ENCODE results near the gene TBATA.

The TBATA gene

DNA sequence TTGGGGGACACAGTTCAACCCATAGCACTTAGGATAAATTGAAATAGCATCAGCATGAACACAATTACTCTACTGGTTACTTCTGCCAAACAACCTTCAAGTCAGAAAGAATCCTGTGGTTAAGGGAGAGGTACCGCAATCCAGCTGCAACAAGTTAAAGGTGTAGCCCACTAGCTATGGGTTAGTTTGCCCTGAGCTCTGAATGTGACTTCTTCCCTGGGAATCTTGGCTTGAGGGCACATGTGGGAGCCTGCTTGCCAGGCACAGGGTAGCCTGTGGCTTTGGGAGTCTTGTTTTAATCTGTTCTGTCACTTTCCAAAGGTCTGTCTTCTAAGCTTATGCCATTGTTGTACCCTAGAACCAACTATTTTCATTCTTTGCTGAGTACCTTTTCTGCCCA, 21.7 kb upstream of the TBATA start:
- no peak for DNase-seq

DNA sequence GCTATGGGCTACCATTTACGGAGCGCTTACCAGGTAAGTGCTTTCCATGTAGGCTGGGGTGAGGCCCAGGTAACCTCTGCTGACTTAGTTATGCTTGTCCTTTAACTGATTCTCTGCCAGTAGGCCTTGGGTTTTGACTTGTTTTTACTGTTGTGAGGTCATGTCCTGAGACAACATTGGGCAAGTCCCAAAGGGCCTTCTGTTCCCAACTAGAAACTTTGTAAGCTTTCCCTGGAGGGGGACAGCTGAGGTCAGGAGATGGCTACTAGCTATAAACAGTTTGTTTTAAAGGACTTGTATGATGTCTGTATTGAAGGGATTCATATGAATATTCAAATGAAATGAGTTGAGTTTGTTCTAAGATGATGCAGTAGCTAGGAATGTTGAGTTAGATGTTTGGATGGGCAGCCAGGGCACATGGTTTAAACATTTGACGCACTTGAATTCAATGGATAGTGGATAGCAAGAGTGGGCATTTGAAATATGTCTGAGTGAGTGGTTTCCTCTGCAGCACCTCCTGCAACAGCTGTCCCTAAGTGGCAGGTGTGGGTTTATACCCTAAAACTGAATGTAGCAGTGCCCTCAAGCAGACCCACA, 20.5 kb upstream of the TBATA start:
- no peak for DNase-seq

DNA sequence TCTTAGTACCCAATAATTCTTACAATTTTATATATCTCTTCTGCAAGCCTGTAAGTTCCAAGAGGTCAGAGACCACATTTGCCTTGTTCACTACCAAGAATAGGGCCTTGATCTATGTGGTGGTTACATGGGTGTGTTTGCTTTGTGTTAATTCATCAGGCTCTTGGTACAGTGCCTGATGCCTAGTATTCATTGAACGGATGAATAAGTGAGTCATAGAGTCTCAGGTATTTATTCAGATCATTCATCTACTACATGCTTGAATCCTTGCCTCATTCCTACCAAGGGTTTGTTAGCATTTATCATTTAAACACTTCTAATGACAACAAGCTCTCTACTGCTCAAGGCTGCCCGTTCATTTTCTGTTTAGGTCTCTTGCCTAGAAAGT, 19.2 kb upstream of the TBATA start:
- DNase-seq = peak; percentile 28

DNA sequence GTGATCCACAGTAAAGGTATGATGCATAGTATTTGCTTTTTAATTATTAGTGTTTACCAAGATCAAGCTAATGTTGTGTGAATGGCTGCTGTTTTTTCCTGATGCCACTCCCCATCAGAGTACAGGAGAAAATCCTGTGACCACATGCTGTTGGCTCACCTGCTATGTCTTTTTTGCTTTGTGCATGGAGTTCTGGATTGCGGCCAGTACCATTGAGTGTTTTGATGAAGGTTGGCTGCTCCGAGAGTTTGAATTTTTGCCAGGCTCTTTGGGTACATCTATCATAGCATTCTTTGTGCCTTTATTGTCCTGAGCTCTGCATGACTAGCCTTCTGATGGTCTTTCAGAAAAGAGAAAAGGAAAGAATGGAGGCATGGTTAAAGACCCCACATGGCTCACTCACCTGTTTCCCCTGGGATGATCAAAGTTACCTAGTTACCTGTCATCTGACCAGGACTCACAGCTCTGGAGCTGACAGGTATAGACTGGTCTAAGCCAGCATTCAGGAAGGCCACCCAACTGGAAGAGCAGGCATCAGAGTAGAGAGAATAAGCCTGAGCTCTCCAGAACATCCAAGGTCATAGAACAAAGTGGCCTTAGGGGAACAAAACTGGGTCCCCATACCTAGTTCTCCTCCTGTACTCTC, 18.7 kb upstream of the TBATA start:
- DNase-seq = peak; percentile 90

DNA sequence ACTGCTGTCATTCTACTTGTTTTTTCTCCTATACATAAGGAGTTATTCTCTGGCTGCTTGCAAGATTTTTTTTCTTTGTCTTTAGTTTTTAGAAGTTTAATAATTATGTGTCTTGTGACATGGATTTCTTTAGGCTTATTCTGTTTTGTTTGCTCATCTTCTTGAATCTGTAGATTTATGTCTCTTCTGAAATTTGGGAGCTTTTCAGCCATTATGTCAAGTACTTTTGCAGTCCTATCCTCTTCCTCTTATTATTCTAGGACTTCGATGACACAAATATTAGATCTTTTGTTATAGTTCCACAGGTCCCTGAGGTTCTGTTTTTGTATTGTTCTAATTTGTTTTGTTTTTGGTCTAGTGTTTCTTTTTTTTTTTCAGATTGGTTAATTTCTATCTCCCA, 16.7 kb upstream of the TBATA start:
- no peak for DNase-seq

DNA sequence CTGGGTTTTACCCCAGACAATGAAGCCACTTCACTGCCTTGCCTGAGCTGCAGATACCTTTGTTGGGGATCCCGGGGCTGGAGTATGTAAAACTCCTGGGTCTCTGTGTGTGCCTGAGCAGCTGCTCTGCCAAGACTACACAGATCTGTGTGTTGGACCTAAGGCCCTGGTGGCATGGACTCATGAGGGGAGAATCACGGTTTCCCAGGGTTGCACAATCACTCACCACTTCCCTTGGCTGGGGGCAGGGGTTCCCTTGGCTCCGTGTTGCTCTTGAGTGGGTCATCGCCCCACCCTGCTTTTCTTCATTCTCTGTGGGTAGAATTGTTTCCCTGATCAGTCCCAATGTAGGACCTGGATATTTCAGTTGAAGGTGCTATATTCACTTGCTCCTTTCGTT, 13.9 kb upstream of the TBATA start:
- no peak for DNase-seq

DNA sequence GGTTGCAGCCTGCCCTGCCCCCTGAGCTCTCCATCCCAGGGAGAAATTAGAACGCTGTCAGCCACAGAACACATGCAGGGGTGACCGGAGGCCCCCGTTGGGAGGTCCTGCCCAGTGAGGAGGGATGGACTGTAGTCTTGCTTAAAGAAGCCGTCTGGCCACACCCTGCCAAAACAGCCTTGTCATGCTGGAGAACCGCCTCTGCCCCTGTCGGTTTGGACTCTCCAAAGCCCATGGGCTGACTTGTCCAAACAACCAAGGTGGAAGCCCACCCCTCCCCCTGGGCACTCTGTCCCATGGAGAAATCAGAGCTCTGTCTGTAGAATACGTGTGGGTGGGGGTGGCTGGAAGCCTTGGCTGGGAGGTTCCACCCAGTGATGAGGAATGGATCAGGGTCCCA, 12.7 kb upstream of the TBATA start:
- no peak for DNase-seq

DNA sequence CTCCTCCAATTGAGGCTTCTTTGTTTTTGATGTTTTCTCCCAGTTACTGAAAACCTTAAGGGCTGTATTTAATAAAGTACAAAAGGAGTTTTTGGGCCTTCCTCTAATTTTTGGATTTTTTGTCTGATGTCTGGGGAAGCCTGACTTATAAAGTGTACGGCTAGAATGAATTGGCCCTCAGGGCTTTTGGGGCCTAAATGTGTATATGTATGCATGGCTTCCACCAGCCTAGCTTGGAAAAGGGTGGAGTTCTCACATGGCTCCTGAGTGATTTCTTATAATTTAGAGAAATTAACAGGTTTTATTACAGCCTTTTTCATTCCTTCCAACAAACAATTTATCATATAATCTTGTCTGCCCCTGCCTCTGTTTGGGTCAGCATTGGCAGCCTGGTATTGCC, 10.4 kb upstream of the TBATA start:
- DNase-seq = no peak

DNA sequence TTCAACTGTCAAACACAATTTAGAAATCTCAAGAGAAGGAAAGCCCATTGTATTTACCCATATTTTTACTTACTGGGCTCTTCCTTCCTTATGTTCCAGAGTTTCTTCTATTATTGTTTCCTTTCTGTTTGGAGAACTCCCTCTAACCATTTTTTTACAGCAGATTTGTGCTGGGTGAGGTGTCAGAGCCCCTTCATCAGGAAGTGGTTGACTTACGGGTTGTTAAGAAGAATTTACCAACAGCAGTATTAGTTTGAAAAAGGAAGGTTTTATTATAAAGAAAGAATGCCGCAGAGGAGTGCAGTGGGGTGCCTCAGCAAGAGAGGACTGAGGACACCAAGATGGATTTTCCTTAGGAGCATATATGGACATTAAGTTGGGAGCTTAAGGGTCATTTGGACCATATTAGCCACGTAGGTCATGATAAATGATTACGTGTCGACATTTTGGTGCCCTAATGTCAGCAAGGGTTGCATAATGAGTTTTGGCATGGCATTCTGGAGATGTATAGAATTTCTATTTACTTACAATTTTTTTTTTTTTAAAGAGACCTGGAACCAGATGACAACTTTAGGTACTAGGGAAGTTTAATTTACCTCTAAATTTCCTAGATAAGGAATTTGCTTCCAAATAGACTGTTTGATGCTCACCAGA, 6.3 kb upstream of the TBATA start:
- DNase-seq = no peak

DNA sequence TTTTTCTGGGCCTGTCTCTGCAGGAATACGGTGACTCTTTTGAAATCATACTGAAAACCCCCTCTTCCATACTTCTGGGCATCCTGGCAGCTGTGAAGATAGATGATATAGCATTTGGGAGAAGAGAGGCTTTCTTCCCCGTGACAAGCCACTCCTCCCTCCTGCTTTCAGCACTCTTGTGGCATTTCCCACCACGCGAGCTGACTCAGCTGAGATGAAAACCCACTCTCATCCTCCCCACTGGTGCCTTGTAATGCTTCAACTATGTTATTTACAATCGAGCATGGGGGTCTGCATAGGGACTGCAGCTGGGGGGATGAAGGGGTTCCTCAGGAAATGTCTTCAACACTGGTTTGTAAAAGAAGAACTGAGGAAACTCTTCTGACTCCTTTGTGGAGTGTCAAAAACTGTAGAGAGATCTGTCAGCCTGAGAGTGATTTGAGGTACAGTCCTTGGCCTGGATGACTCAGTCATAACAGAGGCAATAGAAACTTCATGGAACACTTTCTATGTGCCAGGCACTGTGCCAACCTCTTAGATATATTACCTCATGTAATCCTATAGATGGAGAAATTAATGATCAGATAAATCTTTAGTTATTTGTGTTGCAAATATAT, 1.7 kb upstream of the TBATA start:
- DNase-seq = no peak

DNA sequence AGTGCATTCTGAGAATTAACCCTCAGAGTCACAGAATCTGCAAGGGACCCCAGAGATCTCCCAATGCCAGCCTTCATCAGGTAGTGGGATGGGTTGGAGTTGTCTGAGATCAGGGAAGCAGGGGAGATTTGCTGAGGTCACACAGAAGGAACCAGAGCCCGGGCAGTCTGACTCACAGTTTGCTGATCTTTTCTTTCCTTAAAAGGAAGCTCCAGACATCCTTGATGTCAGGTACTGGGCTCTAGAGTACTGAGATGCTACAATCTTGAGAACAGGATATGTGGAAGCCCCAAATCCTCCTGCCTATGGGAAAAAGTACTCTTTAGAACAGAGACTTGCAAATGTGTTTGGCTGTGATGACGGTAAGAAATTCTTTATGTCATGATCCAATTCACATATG, 706 bp downstream of the TBATA start:
- DNase-seq = no peak

DNA sequence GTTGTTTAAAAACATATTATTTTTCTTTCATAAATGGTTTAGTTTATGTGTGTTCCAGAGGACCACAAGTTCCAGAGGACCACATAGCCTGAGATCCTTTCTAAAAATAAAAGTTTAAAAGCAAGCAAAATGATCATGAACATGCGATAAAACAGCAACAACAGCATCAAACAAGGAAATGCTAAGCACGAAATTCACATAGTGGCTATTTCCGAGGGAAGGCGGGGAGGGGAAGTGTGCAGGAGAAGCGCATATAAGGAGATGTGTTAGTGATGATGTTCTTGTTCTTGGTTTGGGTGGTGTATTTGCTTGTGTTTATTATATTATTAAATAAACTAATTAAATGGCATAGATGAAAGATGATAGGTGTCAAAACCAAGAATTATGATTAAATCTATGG, 1.2 kb downstream of the TBATA start:
- no peak for DNase-seq

DNA sequence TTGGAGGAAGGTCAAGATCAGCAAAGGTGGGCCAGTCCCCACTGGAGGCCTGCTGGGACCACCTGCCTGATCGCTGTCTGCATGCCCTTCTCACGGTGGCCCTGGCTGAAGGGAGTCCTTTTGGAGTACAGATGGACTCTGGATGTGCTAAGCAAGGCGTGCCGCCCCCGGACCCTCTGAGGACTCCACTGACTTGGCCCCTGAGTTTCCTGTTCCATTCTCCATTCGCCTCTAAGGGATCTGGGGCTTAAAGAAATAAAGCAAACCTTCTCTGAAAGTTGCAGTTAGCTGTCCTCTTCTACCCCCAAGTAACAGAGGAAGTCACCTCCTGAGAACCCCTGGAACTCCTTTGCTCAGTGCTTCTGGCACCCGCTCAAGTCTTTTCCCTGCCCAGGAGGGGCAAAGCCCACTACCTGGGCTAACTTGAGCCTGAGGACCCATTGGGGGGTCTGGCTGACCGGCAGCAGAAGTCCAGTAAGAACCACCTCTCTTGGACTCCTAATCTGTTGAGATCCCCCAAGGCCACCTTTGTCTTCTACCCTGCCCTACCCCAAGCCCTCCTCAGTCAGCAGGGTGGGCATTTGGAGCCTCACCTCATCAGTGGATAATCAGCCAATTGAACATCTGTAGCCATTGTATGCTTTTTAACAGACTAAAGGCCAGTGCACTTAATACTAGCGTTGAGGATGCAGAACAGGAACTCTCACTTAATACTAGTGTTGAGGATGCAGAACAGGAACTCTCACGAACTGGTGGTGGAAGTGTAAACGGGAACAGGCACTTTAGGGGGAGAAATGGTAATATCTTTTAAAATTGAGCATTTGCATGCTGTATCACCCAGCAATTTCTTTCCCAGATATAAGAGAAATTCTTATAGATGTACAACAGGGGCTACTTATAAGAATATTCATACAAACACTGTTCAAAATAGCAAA, 2.2 kb downstream of the TBATA start:
- DNase-seq = no peak

DNA sequence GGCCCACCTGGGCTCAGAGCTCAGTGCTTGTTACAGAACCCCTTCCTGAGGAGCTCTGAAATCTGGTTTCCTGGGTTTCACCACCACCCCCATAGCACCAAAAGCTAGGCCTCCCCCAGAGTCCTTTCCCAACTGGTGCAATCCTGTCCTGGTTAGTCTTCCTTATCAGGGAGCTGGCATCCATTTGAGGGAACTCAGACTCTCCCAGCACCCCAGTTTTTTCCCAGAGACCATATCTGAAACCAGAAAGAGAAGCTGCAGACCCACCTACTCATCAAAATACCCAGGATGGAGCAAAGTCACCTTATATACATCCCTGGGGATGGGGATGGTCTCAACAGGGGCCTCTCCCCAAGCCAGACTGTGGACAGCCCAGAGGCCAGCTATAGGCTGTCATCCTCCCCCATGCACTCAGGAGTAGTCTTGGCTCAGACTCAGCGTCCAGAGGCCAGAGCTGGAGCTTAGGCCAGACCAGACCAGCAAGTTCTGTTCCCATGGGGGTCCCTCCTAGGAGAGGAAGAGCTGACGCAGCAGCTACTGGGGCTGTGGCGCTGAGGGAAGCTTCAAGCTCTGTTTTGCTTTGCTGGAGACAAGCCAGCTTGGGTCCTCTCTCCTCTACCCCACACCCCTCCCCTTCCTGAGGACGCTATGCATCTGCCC, 3.0 kb downstream of the TBATA start:
- peak; percentile 2 for DNase-seq

DNA sequence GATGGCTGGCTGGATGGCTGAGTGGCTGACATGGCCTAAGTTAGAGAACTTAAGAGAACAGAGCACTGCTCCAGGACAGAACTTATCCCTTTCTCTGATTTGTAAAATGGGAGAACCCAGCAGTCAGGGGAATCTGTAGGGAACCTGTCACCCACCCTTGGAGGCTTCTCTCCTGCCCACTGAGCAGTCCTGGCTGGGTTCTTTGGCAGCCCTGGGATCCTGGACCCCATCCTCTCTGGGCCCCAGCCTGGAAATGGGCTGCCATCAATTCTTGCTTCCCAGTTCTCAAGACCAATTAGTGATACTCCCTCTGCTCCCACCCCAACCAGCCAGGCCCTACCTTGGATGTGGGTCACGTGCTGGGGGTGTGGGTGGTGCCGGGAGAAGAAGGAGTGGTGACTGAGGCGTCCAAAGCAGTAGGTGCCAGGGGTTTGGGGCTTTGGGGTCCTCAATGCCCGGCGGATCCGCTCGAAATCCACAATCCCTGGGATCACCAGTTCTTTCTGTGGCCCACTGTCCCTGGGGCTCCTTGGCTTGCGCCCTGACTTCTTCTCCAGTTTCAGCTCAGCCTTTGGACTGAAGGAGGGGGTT, 3.6 kb downstream of the TBATA start:
- DNase-seq = no peak

DNA sequence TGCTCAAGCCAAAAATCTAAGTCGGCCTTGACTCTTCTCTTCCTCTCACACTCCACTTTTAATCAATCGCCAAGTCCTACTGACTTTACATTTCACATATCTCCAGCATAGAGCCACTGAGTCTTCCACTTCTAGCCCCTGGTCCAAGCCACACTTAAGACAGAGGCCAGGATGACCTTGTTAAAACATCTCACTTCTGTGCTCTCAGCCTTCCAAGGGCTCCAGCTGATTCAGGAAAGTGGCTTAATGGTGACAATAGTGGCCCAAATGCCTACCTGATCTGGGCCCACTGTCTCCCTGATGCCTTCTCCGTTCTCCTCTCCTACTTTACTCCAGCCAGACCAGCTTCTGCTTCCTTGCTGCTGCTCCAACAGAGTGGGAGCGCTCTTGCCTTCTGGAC, 4.4 kb downstream of the TBATA start:
- DNase-seq = no peak

DNA sequence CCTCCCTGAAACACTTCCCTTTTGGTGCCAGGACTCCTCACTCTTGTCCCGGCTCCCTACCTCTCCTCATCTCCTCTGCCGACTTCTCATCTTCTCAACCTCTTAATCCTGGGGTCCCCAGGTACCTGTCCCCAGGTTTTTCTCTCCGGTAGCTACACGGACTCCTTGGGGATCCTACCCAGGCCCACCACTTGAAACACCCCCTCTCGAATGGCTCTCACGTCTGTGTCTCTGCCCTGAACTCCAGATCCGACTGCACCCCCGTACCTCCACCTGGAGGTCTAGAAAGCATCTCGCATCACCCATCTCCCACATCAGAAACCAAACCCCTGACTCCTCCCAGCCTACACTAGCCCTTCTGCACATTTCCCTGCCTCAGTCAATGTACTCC, 4.8 kb downstream of the TBATA start:
- DNase-seq = no peak

DNA sequence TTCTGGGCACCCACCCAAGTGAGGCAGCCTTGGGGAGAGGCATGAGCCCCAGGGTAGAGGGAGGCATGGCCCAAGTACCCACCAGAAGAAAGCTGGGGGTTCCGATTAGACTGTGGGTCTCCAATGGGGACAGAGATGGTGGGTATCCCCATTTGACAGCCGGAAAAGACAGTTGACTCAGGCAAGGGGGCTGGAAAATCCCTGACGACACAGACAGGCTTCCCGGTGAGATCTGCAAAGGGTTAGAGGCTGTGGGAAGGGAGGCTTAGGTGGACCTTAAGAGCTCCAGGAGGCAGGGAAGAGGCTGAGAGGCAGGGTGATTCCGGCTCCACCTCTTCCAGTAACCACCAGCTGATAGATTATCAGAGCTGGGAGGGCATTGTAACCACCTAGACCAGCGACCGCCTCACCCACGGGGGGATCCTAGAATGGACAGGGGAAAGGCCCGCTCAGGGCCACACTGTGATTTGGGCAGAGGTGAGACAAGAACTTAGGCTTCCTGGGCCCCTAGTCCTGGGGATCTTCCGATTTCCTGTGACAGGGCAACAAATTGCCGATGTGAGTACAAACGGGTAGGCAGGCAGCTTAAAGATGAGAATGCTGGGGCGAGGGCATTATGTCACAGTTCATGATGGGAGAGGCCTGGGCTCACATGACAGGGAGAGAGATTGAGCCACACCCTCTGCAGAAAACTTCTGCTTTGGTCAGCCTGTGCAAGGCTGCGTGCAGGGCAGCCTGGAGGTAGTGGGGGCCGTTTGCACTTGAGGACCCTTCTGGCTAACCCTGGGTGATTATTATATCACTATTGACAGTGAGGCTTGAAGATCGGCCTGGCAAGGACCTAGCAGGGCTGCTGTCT, 5.4 kb downstream of the TBATA start:
- no peak for DNase-seq

DNA sequence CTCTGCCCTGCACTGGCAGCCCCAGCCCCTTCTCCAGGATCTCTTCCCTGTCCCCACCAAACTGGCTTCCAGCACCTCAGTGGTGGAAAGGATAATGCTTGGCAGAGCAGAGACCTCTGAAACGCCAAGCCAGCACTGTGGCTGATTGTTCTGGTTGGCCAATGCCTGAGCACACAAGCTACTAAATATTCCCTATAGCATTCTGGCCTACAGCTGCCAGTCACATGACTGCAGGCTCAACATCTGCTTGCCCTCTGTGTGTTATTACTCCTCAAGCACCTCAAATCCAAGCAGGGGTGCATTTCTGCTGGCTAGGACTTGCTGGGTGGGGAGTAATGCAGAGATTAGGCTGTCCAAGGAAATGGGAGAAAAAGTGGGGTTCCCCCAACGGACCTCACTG, 6.1 kb downstream of the TBATA start:
- DNase-seq = peak; percentile 35

DNA sequence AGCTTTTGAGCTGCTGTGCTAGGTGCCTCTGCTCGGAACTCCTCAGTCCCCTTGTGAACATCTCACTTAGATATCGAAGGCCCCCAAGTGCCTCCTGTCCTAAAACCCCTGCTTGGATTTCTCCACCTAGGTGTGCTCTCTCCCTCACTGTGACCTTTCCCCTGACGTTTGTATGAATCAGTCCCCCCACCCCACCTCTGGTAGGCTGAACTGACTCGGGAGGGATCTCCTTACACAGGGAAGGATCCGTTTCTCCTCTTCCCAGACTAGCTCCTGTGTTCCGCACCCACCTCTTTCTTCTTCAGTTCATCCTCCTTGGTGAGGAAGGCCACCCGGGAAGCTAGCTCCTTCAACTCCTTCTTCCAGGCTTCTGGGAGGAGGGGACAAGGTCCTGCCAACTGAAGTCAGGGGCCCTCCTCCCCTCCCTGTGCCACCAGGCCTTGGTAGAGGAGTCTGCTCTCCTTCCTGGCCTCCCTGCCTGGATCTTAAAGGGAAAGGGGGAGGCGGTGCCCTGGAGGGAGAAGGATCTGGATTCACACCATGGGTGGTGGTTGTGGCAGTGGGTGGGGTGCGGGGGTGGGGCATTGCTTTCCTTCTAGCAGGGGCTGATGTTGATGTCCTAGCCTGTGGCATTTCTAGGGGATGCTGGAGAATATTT, 6.8 kb downstream of the TBATA start:
- no peak for DNase-seq

All from DMS79 treated with DMSO at 0.1 percent for 48 hours (cell line).